Liver (tissue), 3 donors: ENCODE results near the gene DHRSX.
"Not testable (repeated sequence)": the region's sequence is repeated elsewhere in the genome, so short reads cannot be mapped to it uniquely, and the experiment has no call there.

ENCODE experiments used
- EGR1 ChIP-seq, 2 donors: IDR thresholded peaks; 2 replicates each; pipeline ENCODE4 v1.6.1; 2016 to 2018; ENCODE audit warnings: antibody characterized with exemption in 2 of 2, low read depth in 2 of 2
- FOXA1 ChIP-seq: IDR thresholded peaks from 2 replicates; pipeline ENCODE4 v1.6.1; 2016; ENCODE audit warnings: antibody characterized with exemption
- JUND ChIP-seq, 2 donors: IDR thresholded peaks; 2 replicates each; pipeline ENCODE4 v1.6.1; 2016; ENCODE audit warnings: antibody characterized with exemption in 2 of 2
- MAX ChIP-seq: IDR thresholded peaks from 2 replicates; pipeline ENCODE4 v1.6.1; 2016; ENCODE audit warnings: antibody characterized with exemption
- RAD21 ChIP-seq, 2 donors: IDR thresholded peaks; 2 replicates each; pipeline ENCODE4 v1.6.1; 2016; ENCODE audit warnings: antibody characterized with exemption in 2 of 2, mild to moderate bottlenecking in 2 of 2
- REST ChIP-seq: IDR thresholded peaks from 2 replicates; pipeline ENCODE4 v1.6.1; 2016; ENCODE audit warnings: antibody characterized with exemption, mild to moderate bottlenecking
- SP1 ChIP-seq: IDR thresholded peaks from 2 replicates; pipeline ENCODE4 v1.6.1; 2018; ENCODE audit warnings: antibody characterized with exemption, mild to moderate bottlenecking
- TAF1 ChIP-seq: conservative IDR thresholded peaks from 2 replicates; pipeline ENCODE4 v1.6.1; 2016; ENCODE audit warnings: antibody characterized with exemption, mild to moderate bottlenecking
- YY1 ChIP-seq: IDR thresholded peaks from 2 replicates; pipeline ENCODE4 v1.6.1; 2016; ENCODE audit warnings: antibody characterized with exemption, mild to moderate bottlenecking
- TF ChIP-seq, protein P1 (sequence below): fragments of 150-350 bp; IDR thresholded peaks from 2 replicates; pipeline ENCODE4 v1.5.1; 2017; ENCODE audit warnings: improper control_type of control experiment, low read depth, low read length; ENCODE audit not compliant: missing input control
- donor health status: healthy.
- donor health status: healthy.

DNA sequence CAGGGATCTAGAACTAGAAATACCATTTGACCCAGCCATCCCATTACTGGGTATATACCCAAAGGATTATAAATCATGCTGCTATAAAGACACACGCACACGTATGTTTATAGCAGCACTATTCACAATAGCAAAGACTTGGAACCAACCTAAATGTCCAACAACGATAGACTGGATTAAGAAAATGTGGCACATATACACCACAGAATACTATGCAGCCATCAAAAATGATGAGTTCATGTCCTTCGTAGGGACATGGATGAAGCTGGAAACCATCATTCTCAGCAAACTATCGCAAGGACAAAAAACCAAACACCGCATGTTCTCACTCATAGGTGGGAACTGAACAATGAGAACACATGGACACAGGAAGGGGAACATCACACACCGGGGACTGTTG is 81.4 kb downstream of the DHRSX start:
- TF ChIP-seq, protein P1, sequence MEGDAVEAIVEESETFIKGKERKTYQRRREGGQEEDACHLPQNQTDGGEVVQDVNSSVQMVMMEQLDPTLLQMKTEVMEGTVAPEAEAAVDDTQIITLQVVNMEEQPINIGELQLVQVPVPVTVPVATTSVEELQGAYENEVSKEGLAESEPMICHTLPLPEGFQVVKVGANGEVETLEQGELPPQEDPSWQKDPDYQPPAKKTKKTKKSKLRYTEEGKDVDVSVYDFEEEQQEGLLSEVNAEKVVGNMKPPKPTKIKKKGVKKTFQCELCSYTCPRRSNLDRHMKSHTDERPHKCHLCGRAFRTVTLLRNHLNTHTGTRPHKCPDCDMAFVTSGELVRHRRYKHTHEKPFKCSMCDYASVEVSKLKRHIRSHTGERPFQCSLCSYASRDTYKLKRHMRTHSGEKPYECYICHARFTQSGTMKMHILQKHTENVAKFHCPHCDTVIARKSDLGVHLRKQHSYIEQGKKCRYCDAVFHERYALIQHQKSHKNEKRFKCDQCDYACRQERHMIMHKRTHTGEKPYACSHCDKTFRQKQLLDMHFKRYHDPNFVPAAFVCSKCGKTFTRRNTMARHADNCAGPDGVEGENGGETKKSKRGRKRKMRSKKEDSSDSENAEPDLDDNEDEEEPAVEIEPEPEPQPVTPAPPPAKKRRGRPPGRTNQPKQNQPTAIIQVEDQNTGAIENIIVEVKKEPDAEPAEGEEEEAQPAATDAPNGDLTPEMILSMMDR, result not testable (repeated sequence)
- not testable (repeated sequence) for TF ChIP-seq FOXA1; EGR1 (IDR thresholded peaks at IDR 0.05; ENCODE audit: low read depth in 2 of 2); YY1; RAD21 (IDR thresholded peaks at IDR 0.05); REST; MAX; TAF1; SP1; JUND (IDR thresholded peaks at IDR 0.05)
